H9 (cell line): ENCODE measurements around the gene LPCAT3. TPM values are rescaled to one million over a fixed set of nuclear protein-coding genes. Genes with fewer than 3 reads are reported as not detected.

Source experiments
- DNase-seq: peaks from one replicate; pipeline ENCODE4 v3.0.0-alpha.2; 2017
- H2AFZ ChIP-seq: one replicate; pipeline ENCODE4 v1.6.1; 2013; ENCODE audit warnings: mild to moderate bottlenecking, low read length, control low read depth, moderate library complexity
- H2AK5ac ChIP-seq: 2 replicates; pipeline ENCODE4 v1.6.1; 2013; ENCODE audit warnings: low read length, control low read depth, mixed read lengths; ENCODE audit not compliant: insufficient read length
- H2BK120ac ChIP-seq: one replicate; pipeline ENCODE4 v1.6.1; 2013; ENCODE audit warnings: low read depth, mild to moderate bottlenecking, low read length, control low read depth, inconsistent platforms; ENCODE audit not compliant: poor library complexity, severe bottlenecking
- H2BK12ac ChIP-seq: 2 replicates; pipeline ENCODE4 v1.6.1; 2013; ENCODE audit warnings: low read length, control low read depth, mixed read lengths, low read depth; ENCODE audit not compliant: insufficient read length
- H2BK15ac ChIP-seq: 2 replicates; pipeline ENCODE4 v1.6.1; 2013; ENCODE audit warnings: low read depth, low read length, control low read depth
- H2BK20ac ChIP-seq: one replicate; pipeline ENCODE4 v1.6.1; 2013; ENCODE audit warnings: low read depth, mild to moderate bottlenecking, low read length, control low read depth, inconsistent platforms; ENCODE audit not compliant: poor library complexity, severe bottlenecking
- H2BK5ac ChIP-seq: 2 replicates; pipeline ENCODE4 v1.6.1; 2013; ENCODE audit warnings: low read length, control low read depth, mixed read lengths; ENCODE audit not compliant: insufficient read length
- H3K14ac ChIP-seq: 2 replicates; pipeline ENCODE4 v1.6.1; 2013; ENCODE audit warnings: low read length, control low read depth; ENCODE audit not compliant: insufficient read depth
- H3K18ac ChIP-seq: 2 replicates; pipeline ENCODE4 v1.6.1; 2013; ENCODE audit warnings: low read depth, mild to moderate bottlenecking, mixed read lengths, low read length, control low read depth; ENCODE audit not compliant: insufficient read length
- H3K23ac ChIP-seq: 2 replicates; pipeline ENCODE4 v1.6.1; 2013; ENCODE audit warnings: low read length, control low read depth, mixed read lengths, low read depth; ENCODE audit not compliant: insufficient read length
- H3K23me2 ChIP-seq: 2 replicates; pipeline ENCODE4 v1.6.1; 2013; ENCODE audit warnings: low read depth, mild to moderate bottlenecking, mixed read lengths, low read length, control low read depth; ENCODE audit not compliant: insufficient read length, poor library complexity, severe bottlenecking
- H3K27ac ChIP-seq: 2 replicates; pipeline ENCODE4 v1.5.1; 2013; ENCODE audit warnings: low read length, control low read depth, mixed read lengths, low read depth; ENCODE audit not compliant: insufficient read length
- H3K27me3 ChIP-seq: 2 replicates; pipeline ENCODE4 v1.6.1; 2013; ENCODE audit warnings: low read length, control low read depth, inconsistent platforms; ENCODE audit not compliant: insufficient read depth
- H3K4ac ChIP-seq: 2 replicates; pipeline ENCODE4 v1.6.1; 2013; ENCODE audit warnings: low read depth, mild to moderate bottlenecking, control low read depth, inconsistent platforms, low read length, moderate library complexity
- H3K4me1 ChIP-seq: 2 replicates; pipeline ENCODE4 v1.6.1; 2013; ENCODE audit warnings: low read length, control low read depth, inconsistent platforms; ENCODE audit not compliant: insufficient read depth
- H3K4me2 ChIP-seq: 2 replicates; pipeline ENCODE4 v1.6.1; 2013; ENCODE audit warnings: low read length, control low read depth, mixed read lengths; ENCODE audit not compliant: insufficient read length, insufficient read depth
- H3K56ac ChIP-seq: 2 replicates; pipeline ENCODE4 v1.6.1; 2013; ENCODE audit warnings: low read depth, mild to moderate bottlenecking, mixed read lengths, low read length, control low read depth; ENCODE audit not compliant: insufficient read length
- H3K79me1 ChIP-seq: 2 replicates; pipeline ENCODE4 v1.6.1; 2013; ENCODE audit warnings: low read depth, mild to moderate bottlenecking, moderate library complexity, low read length, control low read depth, inconsistent platforms; ENCODE audit not compliant: insufficient read depth, poor library complexity, severe bottlenecking
- H3K79me2 ChIP-seq: 2 replicates; pipeline ENCODE4 v1.6.1; 2013; ENCODE audit warnings: low read length, control low read depth, inconsistent platforms; ENCODE audit not compliant: insufficient read depth
- H3K9ac ChIP-seq: 2 replicates; pipeline ENCODE4 v1.6.1; 2013; ENCODE audit warnings: low read length, control low read depth, mixed read lengths; ENCODE audit not compliant: insufficient read length; ENCODE audit errors: extremely low read depth
- H3K9me3 ChIP-seq: one replicate; pipeline ENCODE4 v1.6.1; 2013; ENCODE audit warnings: low read depth, low read length, inconsistent platforms; ENCODE audit not compliant: control insufficient read depth
- H3T11ph ChIP-seq: one replicate; pipeline ENCODE4 v1.6.1; 2013; ENCODE audit warnings: mild to moderate bottlenecking, low read length, control low read depth, inconsistent platforms
- H4K20me1 ChIP-seq: one replicate; pipeline ENCODE4 v1.6.1; 2013; ENCODE audit not compliant: control insufficient read depth, insufficient read length, insufficient read depth
- H4K5ac ChIP-seq: 2 replicates; pipeline ENCODE4 v1.6.1; 2013; ENCODE audit warnings: low read depth, mild to moderate bottlenecking, mixed read lengths, low read length, control low read depth; ENCODE audit not compliant: insufficient read length
- H4K8ac ChIP-seq: replicated peaks from 2 replicates; pipeline ENCODE4 v1.6.1; 2013; ENCODE audit warnings: low read length, control low read depth, mixed read lengths, low read depth; ENCODE audit not compliant: insufficient read length
- H4K91ac ChIP-seq: 2 replicates; pipeline ENCODE4 v1.6.1; 2013; ENCODE audit warnings: low read depth, mild to moderate bottlenecking, moderate library complexity, mixed read lengths, low read length, control low read depth; ENCODE audit not compliant: insufficient read length
- H3K27ac Mint-ChIP-seq, 3 experiments: 2 replicates in 2 of 3; 3 replicates in 1 of 3; pipeline ENCODE4 v1.8.0; 2020 to 2021; ENCODE audit warnings: mixed read lengths in 3 of 3, mild to moderate bottlenecking in 1 of 3, moderate library complexity in 1 of 3
- H3K27me3 Mint-ChIP-seq: 2 replicates; pipeline ENCODE4 v1.8.0; 2021; ENCODE audit warnings: low read depth, mild to moderate bottlenecking, moderate library complexity, mixed read lengths
- H3K36me3 Mint-ChIP-seq, 3 experiments: 2 replicates in 2 of 3; 3 replicates in 1 of 3; pipeline ENCODE4 v1.8.0; 2020 to 2021; ENCODE audit warnings: low read depth in 3 of 3, mixed read lengths in 3 of 3; ENCODE audit not compliant: insufficient read depth in 1 of 3
- H3K4me1 Mint-ChIP-seq, 2 experiments: 2 replicates each; pipeline ENCODE4 v1.8.0; 2020; ENCODE audit warnings: mixed read lengths in 2 of 2
- H3K4me3 Mint-ChIP-seq, 2 experiments: 2 replicates in 1 of 2; 3 replicates in 1 of 2; pipeline ENCODE4 v1.8.0; 2020 to 2021; ENCODE audit warnings: mild to moderate bottlenecking in 2 of 2, mixed read lengths in 2 of 2, moderate library complexity in 1 of 2
- H3K9me3 Mint-ChIP-seq, 2 experiments: 2 replicates in 1 of 2; 3 replicates in 1 of 2; pipeline ENCODE4 v1.8.0; 2020; ENCODE audit warnings: mild to moderate bottlenecking in 2 of 2, mixed read lengths in 2 of 2, moderate library complexity in 1 of 2
- WGBS: extraction: QIAGEN DNeasy Blood & Tissue Kit; methylation state at CpG from one replicate; pipeline ENCODE4 v1.1.7; 2013; ENCODE audit warnings: missing lambda C conversion rate, low lambda C conversion rate, mixed read lengths; ENCODE audit not compliant: insufficient read length; ENCODE audit errors: extremely low coverage; 5-methylcytosine and 5-hydroxymethylcytosine counted together
- total RNA-seq: library from RNA; stranded (reverse); gene quantifications from 2 replicates; pipeline ENCODE4 v1.2.1, GENCODE V29; 2021
- TF ChIP-seq, protein P1 (sequence below): fragments of 200-600 bp; sonication (generic); conservative IDR thresholded peaks from 3 replicates; pipeline ENCODE4 v1.8.0; 2021; ENCODE audit warnings: antibody characterized with exemption, mild to moderate bottlenecking

The LPCAT3 gene
- total RNA-seq, 1 experiment from 2014 or later, result 47.7 TPM

DNA sequence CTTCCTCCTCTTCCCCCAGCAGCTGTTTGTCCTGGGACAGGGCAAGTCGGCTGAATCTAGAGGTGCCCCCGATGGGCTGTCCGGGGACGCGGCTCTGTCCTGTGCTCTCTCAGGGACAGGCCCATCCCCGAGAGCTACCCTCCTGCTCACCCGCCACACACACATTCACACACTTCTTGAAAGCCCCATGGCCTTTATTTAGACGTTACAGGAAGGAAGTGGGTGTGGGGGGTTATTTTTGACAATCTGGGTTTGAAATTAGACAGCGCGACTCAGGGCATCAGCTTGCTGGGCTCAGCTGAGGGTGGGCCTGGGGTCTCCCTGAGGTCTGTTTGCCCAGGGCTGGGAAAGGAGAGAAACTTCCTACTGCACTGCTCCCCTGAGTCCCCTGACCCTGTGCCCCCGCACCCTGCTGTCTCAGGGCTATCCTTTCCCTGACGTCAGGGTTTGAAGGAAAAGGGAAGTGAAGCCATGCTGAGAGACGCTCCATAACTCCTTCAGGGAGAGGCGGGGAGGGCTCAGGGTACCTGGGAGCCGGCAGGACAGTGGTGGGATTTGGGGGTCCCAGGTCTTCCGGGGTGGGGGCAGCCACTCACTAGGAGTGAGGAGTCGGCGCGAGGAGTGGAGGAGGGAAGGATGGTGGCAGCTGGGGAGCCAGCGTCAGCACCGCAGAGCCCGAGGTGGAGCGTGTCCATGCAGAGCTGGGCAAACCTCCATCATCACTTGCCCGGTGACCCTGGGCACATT lies 59.0 kb downstream of the LPCAT3 start:
- no CpG with 5 or more reads among the region's 24 CpGs for WGBS
- TF ChIP-seq, protein P1, sequence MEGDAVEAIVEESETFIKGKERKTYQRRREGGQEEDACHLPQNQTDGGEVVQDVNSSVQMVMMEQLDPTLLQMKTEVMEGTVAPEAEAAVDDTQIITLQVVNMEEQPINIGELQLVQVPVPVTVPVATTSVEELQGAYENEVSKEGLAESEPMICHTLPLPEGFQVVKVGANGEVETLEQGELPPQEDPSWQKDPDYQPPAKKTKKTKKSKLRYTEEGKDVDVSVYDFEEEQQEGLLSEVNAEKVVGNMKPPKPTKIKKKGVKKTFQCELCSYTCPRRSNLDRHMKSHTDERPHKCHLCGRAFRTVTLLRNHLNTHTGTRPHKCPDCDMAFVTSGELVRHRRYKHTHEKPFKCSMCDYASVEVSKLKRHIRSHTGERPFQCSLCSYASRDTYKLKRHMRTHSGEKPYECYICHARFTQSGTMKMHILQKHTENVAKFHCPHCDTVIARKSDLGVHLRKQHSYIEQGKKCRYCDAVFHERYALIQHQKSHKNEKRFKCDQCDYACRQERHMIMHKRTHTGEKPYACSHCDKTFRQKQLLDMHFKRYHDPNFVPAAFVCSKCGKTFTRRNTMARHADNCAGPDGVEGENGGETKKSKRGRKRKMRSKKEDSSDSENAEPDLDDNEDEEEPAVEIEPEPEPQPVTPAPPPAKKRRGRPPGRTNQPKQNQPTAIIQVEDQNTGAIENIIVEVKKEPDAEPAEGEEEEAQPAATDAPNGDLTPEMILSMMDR, result no peak
- Histone ChIP-seq H2AFZ (no peak overlapping the region), H3K27me3 (no peaks in the 10 kb centered on the region), H2BK120ac (no peak overlapping the region), H2BK20ac (no peak overlapping the region), H3K23me2 (peaks cover 17% of the 10 kb centered on the region), H3K79me2 (no peaks in the 10 kb centered on the region; the same call in 1 of the 2 replicates), H2BK5ac (no peak overlapping the region), H3K9ac (no peak overlapping the region), H3K4me1 (peaks cover 6% of the 10 kb centered on the region; the same call in 1 of the 2 replicates), H2BK12ac (no peak overlapping the region), H3K14ac (no peak overlapping the region), H3K23ac (no peak overlapping the region), H2BK15ac (no peak overlapping the region), H3T11ph (no peak overlapping the region), H4K5ac (no peak overlapping the region), H3K4ac (no peak overlapping the region), H2AK5ac (no peak overlapping the region), H4K8ac (no peak overlapping the region), H3K18ac (no peak overlapping the region), H3K56ac (no peak overlapping the region), H4K91ac (no peak overlapping the region), H3K79me1 (no peaks in the 10 kb centered on the region), H3K9me3 (no peaks in the 10 kb centered on the region), H4K20me1 (no peaks in the 10 kb centered on the region), H3K27ac (no peak overlapping the region), H3K4me2 (no peak overlapping the region)
- H3K27me3 Mint-ChIP-seq, result no peaks in the 10 kb centered on the region; the same call in 1 of the 2 replicates
- H3K4me1 Mint-ChIP-seq, result peaks cover 30 to 44% of the 10 kb centered on the region in 2 experiments
- no peak for DNase-seq
- H3K9me3 Mint-ChIP-seq, result no peaks in the 10 kb centered on the region
- H3K36me3 Mint-ChIP-seq, result peaks cover 0 to 9% (median 0%) of the 10 kb centered on the region in 3 experiments; a peak in 4 of 7 replicates
- no peak overlapping the region; a peak in 1 of 5 replicates for H3K4me3 Mint-ChIP-seq
- H3K27ac Mint-ChIP-seq, result peak overlapping the region in 1 of 3 experiments; percentile 83; a peak in 3 of 7 replicates
